Measurements from ENCODE around the gene ENO4. TPM values are rescaled to one million over a fixed set of nuclear protein-coding genes. Genes with fewer than 3 reads are reported as not detected.

ENO4 gene
- total and polyA plus RNA-seq, 7 donors: not detected

DNA sequence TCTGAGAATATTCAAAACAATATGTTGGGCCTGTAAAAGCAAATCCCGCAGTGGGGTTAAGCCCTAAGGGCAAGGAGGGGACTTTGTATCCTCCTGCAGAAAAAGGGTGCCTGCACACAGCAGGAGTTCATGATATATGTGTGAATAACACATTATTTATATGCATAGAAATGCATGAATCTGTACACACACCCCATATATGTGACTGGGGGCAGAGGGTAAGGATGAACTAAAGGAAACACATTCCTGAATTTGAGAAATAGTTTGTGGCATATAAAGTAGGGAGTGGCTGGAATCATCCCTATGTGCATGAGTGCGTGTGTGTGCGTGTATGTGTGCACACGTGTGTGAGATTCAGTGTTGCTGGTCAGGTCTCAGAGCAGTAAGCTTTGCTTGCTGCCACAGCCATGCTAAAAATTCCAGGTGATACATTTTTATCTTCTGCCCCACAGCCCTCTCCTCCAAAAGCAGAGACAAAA is 18.9 kb downstream of the ENO4 start:
- intact Hi-C loops (cut with DNase I): no loop called here
- Histone ChIP-seq H3K27me3 (ENCODE audit: insufficient read depth in 3 of 3, low read length in 2 of 3) (peaks cover 0 to 2% (median 0%) of the 10 kb centered on the region in 3 donors), H3K36me3 (ENCODE audit: insufficient read depth in 1 of 2, low read depth in 1 of 2) (no peaks in the 10 kb centered on the region), H3K27ac (no peak overlapping the region), H3K4me1 (no peaks in the 10 kb centered on the region), H3K9me3 (no peaks in the 10 kb centered on the region), H3K4me3 (no peak overlapping the region)
- 65 to 78% (median 69%) methylated on average over 4 of the region's 4 CpGs for WGBS, 3 donors
- TF ChIP-seq, protein P1, sequence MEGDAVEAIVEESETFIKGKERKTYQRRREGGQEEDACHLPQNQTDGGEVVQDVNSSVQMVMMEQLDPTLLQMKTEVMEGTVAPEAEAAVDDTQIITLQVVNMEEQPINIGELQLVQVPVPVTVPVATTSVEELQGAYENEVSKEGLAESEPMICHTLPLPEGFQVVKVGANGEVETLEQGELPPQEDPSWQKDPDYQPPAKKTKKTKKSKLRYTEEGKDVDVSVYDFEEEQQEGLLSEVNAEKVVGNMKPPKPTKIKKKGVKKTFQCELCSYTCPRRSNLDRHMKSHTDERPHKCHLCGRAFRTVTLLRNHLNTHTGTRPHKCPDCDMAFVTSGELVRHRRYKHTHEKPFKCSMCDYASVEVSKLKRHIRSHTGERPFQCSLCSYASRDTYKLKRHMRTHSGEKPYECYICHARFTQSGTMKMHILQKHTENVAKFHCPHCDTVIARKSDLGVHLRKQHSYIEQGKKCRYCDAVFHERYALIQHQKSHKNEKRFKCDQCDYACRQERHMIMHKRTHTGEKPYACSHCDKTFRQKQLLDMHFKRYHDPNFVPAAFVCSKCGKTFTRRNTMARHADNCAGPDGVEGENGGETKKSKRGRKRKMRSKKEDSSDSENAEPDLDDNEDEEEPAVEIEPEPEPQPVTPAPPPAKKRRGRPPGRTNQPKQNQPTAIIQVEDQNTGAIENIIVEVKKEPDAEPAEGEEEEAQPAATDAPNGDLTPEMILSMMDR (IDR thresholded peaks at IDR 0.05): no peak
- ATAC-seq: no peak
- DNase-seq: no peak

DNA sequence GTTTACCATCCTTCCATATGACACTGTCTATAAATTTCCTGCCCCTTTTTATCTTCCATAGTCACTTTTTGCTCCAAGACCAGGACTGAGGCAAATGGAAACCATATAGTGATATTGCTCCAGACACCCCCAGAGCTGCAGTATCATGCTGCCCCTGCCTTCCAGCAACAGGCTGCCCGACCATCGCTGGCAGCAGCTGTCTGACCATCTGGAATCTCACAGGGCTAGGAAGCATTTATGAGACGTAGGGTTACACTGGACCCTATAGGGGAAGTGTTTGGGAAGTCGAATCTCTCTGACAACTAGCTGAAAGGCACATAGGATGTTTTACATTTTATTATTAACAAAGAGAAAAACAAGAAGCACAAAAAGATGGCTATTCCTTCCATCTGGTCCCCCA is 19.4 kb downstream of the ENO4 start:
- no peaks in the 10 kb centered on the region for H3K4me1 ChIP-seq
- ATAC-seq: no peak
- no peak overlapping the region for H3K27ac ChIP-seq
- no peak overlapping the region for H3K4me3 ChIP-seq
- no peaks in the 10 kb centered on the region for H3K36me3 ChIP-seq (ENCODE audit: insufficient read depth in 1 of 2, low read depth in 1 of 2)
- intact Hi-C loops (cut with DNase I): no loop called here
- TF ChIP-seq, protein P1 (IDR thresholded peaks at IDR 0.05): no peak
- peaks cover 0 to 2% (median 0%) of the 10 kb centered on the region in 3 donors for H3K27me3 ChIP-seq (ENCODE audit: insufficient read depth in 3 of 3, low read length in 2 of 3)
- no peaks in the 10 kb centered on the region for H3K9me3 ChIP-seq
- no peak for DNase-seq
- 22 to 33% (median 24%) methylated on average over 4 of the region's 4 CpGs for WGBS, 3 donors

DNA sequence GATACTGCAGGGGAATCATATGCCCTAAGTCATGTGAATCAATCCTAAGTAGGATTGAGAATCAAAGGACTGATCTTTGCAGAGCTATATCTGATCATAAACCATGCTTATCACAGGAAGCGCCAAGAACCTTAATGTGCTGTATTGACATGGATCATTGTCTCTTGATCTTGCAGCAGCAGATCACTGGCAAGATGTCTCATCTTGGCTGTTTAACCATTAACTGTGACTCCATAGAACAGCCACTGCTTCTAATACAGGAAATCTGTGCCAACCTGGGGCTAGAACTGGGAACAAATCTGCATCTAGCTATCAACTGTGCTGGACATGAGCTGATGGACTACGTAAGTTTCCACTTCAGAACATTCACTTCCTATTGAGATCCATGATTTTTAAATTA is 21.6 kb downstream of the ENO4 start:
- Histone ChIP-seq H3K27ac (no peak overlapping the region), H3K9me3 (no peaks in the 10 kb centered on the region), H3K36me3 (ENCODE audit: insufficient read depth in 1 of 2, low read depth in 1 of 2) (no peaks in the 10 kb centered on the region), H3K4me1 (no peaks in the 10 kb centered on the region), H3K27me3 (ENCODE audit: insufficient read depth in 3 of 3, low read length in 2 of 3) (no peaks in the 10 kb centered on the region), H3K4me3 (no peak overlapping the region)
- TF ChIP-seq, protein P1 (IDR thresholded peaks at IDR 0.05): no peak
- intact Hi-C loops (cut with DNase I): no loop called here
- DNase-seq (no peak), ATAC-seq (no peak)
- 91 to 92% (median 91%) methylated on average over 2 of the region's 2 CpGs for WGBS, 3 donors

DNA sequence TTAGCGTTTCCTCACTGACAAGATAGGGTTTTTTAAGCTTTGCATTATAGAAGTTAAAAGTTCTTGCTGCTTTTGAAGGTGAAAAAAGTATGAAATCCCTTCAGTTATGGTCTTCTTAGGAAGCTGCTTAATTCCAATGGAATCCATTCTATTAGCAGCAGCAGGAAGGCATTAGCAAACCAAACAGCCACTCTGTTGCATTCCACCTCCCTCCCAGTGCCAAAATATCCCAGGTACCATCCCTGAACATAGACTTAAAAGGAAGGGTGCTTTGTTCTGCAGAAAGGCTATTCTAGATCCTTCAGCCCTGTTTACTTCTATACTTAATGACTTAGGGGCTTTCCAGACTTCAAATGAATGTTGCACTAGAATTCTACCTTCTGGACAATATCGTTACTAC is 23.8 kb downstream of the ENO4 start:
- 57 to 58% (median 58%) methylated on average over 2 of the region's 2 CpGs for WGBS, 3 donors
- TF ChIP-seq, protein P1 (IDR thresholded peaks at IDR 0.05): no peak
- H3K4me3 ChIP-seq: no peak overlapping the region
- no peak for ATAC-seq
- DNase-seq: no peak
- no peaks in the 10 kb centered on the region for H3K9me3 ChIP-seq
- no peaks in the 10 kb centered on the region for H3K27me3 ChIP-seq (ENCODE audit: insufficient read depth in 3 of 3, low read length in 2 of 3)
- H3K4me1 ChIP-seq: no peaks in the 10 kb centered on the region
- no peak overlapping the region for H3K27ac ChIP-seq
- intact Hi-C loops (cut with DNase I): no loop called here
- H3K36me3 ChIP-seq (ENCODE audit: insufficient read depth in 1 of 2, low read depth in 1 of 2): no peaks in the 10 kb centered on the region

DNA sequence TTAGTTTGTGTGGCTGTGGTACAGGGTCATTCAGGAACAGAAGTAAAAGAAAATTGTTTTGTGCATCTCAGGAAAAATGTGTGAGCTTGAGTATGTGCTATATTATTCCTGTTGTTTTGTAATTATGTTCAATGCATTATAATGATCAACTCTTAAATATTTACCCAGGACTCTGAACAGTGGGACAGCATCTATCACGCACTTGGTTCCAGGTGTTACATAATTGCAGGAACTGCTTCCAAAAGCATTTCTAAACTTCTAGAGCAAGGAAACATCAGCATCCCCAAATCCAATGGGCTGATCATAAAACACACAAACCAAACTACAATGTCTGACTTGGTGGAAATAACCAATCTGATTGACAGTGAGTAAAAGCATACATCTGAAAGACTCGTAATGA is 26.6 kb downstream of the ENO4 start:
- 83 to 87% (median 85%) methylated on average over 2 of the region's 2 CpGs for WGBS, 3 donors

More for the DNA sequence above, 26.6 kb downstream of the ENO4 start:
- no peaks in the 10 kb centered on the region for H3K27me3 ChIP-seq (ENCODE audit: insufficient read depth in 3 of 3, low read length in 2 of 3)
- no peak for ATAC-seq
- H3K9me3 ChIP-seq: no peaks in the 10 kb centered on the region
- no peak overlapping the region for H3K27ac ChIP-seq
- H3K4me1 ChIP-seq: no peaks in the 10 kb centered on the region
- TF ChIP-seq, protein P1 (IDR thresholded peaks at IDR 0.05): no peak
- intact Hi-C loops (cut with DNase I): no loop called here
- DNase-seq: no peak
- H3K4me3 ChIP-seq: no peak overlapping the region
- no peaks in the 10 kb centered on the region for H3K36me3 ChIP-seq (ENCODE audit: insufficient read depth in 1 of 2, low read depth in 1 of 2)

Data from psoas muscle (tissue), 8 donors.